NCI-H146 (cell line): Measurements from ENCODE around the gene OTOG.
A peak's percentile ranks its signal among the peaks of the same experiment; 100 is the strongest.

Experiments
- DNase-seq: peaks from one replicate; lab custom pipeline; 2025; lab: John Stamatoyannopoulos, UW

Gene OTOG

GRCh38 chr11:17538731-17539130 lies 8.3 kb upstream of the OTOG start:
- peak; percentile 51 for DNase-seq

- no peak for DNase-seq
Observed at GRCh38 chr11:17540807-17541206, 6.3 kb upstream of the OTOG start.

- no peak for DNase-seq
Observed at GRCh38 chr11:17541330-17541885, 5.7 kb upstream of the OTOG start.

- no peak for DNase-seq
Observed at GRCh38 chr11:17542249-17542648, 4.8 kb upstream of the OTOG start.

GRCh38 chr11:17543041-17543440 lies 4.0 kb upstream of the OTOG start:
- no peak for DNase-seq

GRCh38 chr11:17543574-17544180 lies 3.4 kb upstream of the OTOG start:
- no peak for DNase-seq

GRCh38 chr11:17544181-17544622 lies 2.9 kb upstream of the OTOG start, which contains the start of gene USH1C:
TSS of gene USH1C (minus strand) at chr11:17544416. CDS start at chr11:17544307, 109 bp downstream.
- peak; percentile 67 for DNase-seq

GRCh38 chr11:17546240-17546639 lies 819 bp upstream of the OTOG start:
- no peak for DNase-seq

GRCh38 chr11:17547932-17548331 lies 873 bp downstream of the OTOG start:
- no peak for DNase-seq

GRCh38 chr11:17548444-17548843 lies 1.4 kb downstream of the OTOG start:
- DNase-seq: no peak

GRCh38 chr11:17550450-17551346 lies 3.6 kb downstream of the OTOG start:
- DNase-seq: no peak

GRCh38 chr11:17551347-17552040 lies 4.4 kb downstream of the OTOG start:
- no peak for DNase-seq

GRCh38 chr11:17552041-17552355 lies 4.9 kb downstream of the OTOG start:
- DNase-seq: no peak

- no peak for DNase-seq
Observed at GRCh38 chr11:17552392-17553248, 5.6 kb downstream of the OTOG start.

- DNase-seq: no peak
Observed at GRCh38 chr11:17553249-17553546, 6.1 kb downstream of the OTOG start.

GRCh38 chr11:17554487-17554886 lies 7.4 kb downstream of the OTOG start:
- DNase-seq: no peak

GRCh38 chr11:17556999-17557398 lies 9.9 kb downstream of the OTOG start:
- DNase-seq: no peak

GRCh38 chr11:17558025-17558780 lies 11.1 kb downstream of the OTOG start:
- no peak for DNase-seq

GRCh38 chr11:17558916-17559315 lies 11.9 kb downstream of the OTOG start:
- no peak for DNase-seq

GRCh38 chr11:17559341-17560087 lies 12.5 kb downstream of the OTOG start:
- DNase-seq: no peak
